ENCODE results near the gene LRMDA.

DNA sequence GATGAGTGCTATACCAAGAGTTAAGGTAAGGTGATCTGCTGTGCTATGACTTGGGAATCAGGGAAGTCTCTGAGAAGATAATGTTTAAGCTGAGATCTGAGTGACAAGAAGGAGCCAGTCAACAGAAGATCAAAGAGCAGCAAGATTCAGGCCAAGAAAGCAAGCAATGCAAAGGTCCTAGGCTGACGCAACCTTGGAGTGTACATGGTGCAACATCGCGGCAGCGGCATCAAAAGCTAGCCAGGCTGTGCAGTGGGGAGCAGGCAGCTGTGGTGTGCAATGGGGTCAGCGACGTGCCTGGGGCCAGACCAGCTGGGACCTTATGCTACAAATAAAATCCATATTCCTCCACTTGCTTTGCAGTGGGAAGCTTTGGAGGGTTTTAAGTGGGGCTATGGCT lies 324.1 kb downstream of the LRMDA start:
- TF ChIP-seq, protein P1, sequence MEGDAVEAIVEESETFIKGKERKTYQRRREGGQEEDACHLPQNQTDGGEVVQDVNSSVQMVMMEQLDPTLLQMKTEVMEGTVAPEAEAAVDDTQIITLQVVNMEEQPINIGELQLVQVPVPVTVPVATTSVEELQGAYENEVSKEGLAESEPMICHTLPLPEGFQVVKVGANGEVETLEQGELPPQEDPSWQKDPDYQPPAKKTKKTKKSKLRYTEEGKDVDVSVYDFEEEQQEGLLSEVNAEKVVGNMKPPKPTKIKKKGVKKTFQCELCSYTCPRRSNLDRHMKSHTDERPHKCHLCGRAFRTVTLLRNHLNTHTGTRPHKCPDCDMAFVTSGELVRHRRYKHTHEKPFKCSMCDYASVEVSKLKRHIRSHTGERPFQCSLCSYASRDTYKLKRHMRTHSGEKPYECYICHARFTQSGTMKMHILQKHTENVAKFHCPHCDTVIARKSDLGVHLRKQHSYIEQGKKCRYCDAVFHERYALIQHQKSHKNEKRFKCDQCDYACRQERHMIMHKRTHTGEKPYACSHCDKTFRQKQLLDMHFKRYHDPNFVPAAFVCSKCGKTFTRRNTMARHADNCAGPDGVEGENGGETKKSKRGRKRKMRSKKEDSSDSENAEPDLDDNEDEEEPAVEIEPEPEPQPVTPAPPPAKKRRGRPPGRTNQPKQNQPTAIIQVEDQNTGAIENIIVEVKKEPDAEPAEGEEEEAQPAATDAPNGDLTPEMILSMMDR (IDR thresholded peaks at IDR 0.05; ENCODE audit: extremely low read depth in 1 of 2, insufficient read depth in 1 of 2, low read depth in 1 of 2, low read length in 2 of 2) = no peak
- TF ChIP-seq, protein P2, sequence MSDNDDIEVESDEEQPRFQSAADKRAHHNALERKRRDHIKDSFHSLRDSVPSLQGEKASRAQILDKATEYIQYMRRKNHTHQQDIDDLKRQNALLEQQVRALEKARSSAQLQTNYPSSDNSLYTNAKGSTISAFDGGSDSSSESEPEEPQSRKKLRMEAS (IDR thresholded peaks at IDR 0.05; ENCODE audit: insufficient read depth, insufficient read length) = no peak
- no peak for TF ChIP-seq POLR2AphosphoS5 (IDR thresholded peaks at IDR 0.05; ENCODE audit: insufficient read depth, low read depth, low read length)
- no peak for TF ChIP-seq POLR2A (IDR thresholded peaks at IDR 0.05; ENCODE audit: low read depth, low read length)
- TF ChIP-seq GATA2 (IDR thresholded peaks at IDR 0.05; ENCODE audit: insufficient read depth, insufficient read length, low read depth, low read length) = no peak
- TF ChIP-seq EZH2 (IDR thresholded peaks at IDR 0.05; ENCODE audit: borderline replicate concordance, low read depth, low read length, severe bottlenecking) = no peak
- no peak for TF ChIP-seq MYC (IDR thresholded peaks at IDR 0.05; ENCODE audit: low read depth, low read length)
- TF ChIP-seq FOS (IDR thresholded peaks at IDR 0.05; ENCODE audit: borderline replicate concordance, insufficient read depth, low read length) = no peak
